ENCODE measurements around the gene EXOSC10.
A peak's percentile ranks its signal among the peaks of the same experiment; 100 is the strongest.

The EXOSC10 gene

GRCh38 chr1:11071463-11072215 is 28.0 kb downstream of the EXOSC10 start:
- H3K4me3 ChIP-seq: no peak overlapping the region
- peaks cover 80 to 100% (median 97%) of the 10 kb centered on the region in 3 donors for H3K36me3 ChIP-seq
- intact Hi-C loops (cut with DNase I; ENCODE audit: low total_unique reads): no loop called here
- TF ChIP-seq, protein P1, sequence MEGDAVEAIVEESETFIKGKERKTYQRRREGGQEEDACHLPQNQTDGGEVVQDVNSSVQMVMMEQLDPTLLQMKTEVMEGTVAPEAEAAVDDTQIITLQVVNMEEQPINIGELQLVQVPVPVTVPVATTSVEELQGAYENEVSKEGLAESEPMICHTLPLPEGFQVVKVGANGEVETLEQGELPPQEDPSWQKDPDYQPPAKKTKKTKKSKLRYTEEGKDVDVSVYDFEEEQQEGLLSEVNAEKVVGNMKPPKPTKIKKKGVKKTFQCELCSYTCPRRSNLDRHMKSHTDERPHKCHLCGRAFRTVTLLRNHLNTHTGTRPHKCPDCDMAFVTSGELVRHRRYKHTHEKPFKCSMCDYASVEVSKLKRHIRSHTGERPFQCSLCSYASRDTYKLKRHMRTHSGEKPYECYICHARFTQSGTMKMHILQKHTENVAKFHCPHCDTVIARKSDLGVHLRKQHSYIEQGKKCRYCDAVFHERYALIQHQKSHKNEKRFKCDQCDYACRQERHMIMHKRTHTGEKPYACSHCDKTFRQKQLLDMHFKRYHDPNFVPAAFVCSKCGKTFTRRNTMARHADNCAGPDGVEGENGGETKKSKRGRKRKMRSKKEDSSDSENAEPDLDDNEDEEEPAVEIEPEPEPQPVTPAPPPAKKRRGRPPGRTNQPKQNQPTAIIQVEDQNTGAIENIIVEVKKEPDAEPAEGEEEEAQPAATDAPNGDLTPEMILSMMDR (IDR thresholded peaks at IDR 0.05): no peak
- peak in 1 of 2 donors; percentile 21 for DNase-seq
- no peaks in the 10 kb centered on the region for H3K9me3 ChIP-seq
- H3K4me1 ChIP-seq: no peaks in the 10 kb centered on the region
- H3K27ac ChIP-seq: no peak overlapping the region
- H3K27me3 ChIP-seq: no peaks in the 10 kb centered on the region

DNA sequence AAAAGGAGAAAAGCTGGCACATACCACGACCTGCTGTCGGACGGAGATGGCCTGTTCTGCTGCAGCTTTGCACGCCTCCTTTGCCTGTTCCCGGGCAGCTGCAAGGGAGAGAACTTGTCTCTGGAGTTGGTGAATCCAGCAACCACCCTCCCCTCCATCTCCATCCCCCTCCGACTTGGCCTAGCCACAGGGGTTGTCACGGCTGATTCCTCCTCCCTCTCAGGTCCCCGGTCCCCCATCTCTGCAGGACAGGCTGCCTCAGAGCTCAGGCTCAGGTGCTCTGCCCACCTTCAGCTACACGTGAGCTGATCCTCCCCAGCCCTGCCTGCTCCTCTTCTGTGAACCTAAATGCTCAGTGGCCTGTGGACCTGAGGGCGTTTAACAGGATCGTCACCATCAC is 28.8 kb downstream of the EXOSC10 start:
- Histone ChIP-seq H3K36me3 (peaks cover 78 to 100% (median 97%) of the 10 kb centered on the region in 3 donors), H3K4me1 (no peaks in the 10 kb centered on the region), H3K27me3 (no peaks in the 10 kb centered on the region), H3K27ac (no peak overlapping the region), H3K4me3 (no peak overlapping the region), H3K9me3 (no peaks in the 10 kb centered on the region)
- intact Hi-C loops (cut with DNase I; ENCODE audit: low total_unique reads): no loop called here
- TF ChIP-seq, protein P1 (IDR thresholded peaks at IDR 0.05): no peak
- peak in 1 of 2 donors; percentile 37 for DNase-seq

GRCh38 chr1:11068600-11069473 is 30.8 kb downstream of the EXOSC10 start:
- TF ChIP-seq, protein P1 (IDR thresholded peaks at IDR 0.05): no peak
- Histone ChIP-seq H3K4me1 (no peaks in the 10 kb centered on the region), H3K27me3 (no peaks in the 10 kb centered on the region), H3K4me3 (no peak overlapping the region), H3K9me3 (no peaks in the 10 kb centered on the region), H3K27ac (no peak overlapping the region), H3K36me3 (peaks cover 70 to 100% (median 90%) of the 10 kb centered on the region in 3 donors)
- intact Hi-C loops (cut with DNase I; ENCODE audit: low total_unique reads): no loop called here
- peak in 1 of 2 donors; percentile 48 for DNase-seq

DNA sequence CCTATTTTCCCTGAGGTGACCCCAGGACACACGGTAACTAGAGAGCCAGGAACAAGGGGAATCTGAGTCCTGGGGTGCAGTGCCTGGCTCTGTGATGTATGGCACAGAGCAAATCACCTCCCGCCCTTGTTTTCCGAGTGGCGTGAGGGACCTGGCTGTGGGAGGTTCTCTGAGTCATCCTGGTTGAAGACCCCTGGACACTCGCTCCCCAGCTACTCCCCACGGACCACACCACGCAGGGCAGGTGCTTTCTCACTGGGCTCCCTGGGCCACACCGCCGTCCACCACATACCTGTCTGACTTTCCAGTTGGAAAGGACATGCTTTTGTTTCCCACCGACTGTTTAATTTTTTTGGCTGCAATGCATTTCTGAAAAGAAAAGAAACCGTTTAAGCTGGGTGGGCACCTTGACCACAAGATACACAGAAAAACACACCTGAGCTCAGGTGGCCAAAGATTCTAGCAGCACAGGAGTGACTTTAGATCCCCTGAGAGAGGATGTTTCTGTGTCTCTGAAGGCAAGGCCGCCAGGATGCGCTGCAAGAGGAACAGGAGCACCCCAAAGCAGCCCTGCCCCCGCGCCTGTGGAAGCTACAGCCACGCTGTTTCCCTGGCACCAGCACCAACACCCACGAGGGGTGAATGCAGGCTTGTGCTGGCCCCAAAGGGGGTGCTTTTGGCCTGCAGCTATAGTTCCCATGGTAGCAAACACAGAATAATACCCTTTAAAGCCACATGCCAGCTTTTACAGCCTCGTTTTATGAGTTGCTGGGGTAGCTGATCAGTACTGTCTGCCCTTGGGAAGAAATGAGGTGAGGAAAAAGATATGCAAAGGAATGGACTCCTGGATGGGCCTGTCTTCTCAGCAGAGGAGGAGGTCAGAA is 31.7 kb downstream of the EXOSC10 start:
- TF ChIP-seq, protein P1 (IDR thresholded peaks at IDR 0.05): no peak
- Histone ChIP-seq H3K27me3 (no peaks in the 10 kb centered on the region), H3K4me3 (no peak overlapping the region), H3K27ac (no peak overlapping the region), H3K9me3 (no peaks in the 10 kb centered on the region), H3K36me3 (peaks cover 61 to 98% (median 81%) of the 10 kb centered on the region in 3 donors), H3K4me1 (no peaks in the 10 kb centered on the region)
- intact Hi-C loops (cut with DNase I; ENCODE audit: low total_unique reads): no loop called here
- DNase-seq: peak in 1 of 2 donors; percentile 57

GRCh38 chr1:11065796-11066195 is 33.9 kb downstream of the EXOSC10 start:
- DNase-seq: peak in 1 of 2 donors; percentile 10
- H3K36me3 ChIP-seq: peaks cover 48 to 77% (median 60%) of the 10 kb centered on the region in 3 donors
- H3K27ac ChIP-seq: no peak overlapping the region
- no peak overlapping the region for H3K4me3 ChIP-seq
- H3K27me3 ChIP-seq: no peaks in the 10 kb centered on the region
- TF ChIP-seq, protein P1 (IDR thresholded peaks at IDR 0.05): no peak
- no peaks in the 10 kb centered on the region for H3K9me3 ChIP-seq
- intact Hi-C loops (cut with DNase I; ENCODE audit: low total_unique reads): no loop called here
- H3K4me1 ChIP-seq: peaks cover 0 to 12% (median 9%) of the 10 kb centered on the region in 4 donors
